ENCODE data around the gene NGEF.

DNA sequence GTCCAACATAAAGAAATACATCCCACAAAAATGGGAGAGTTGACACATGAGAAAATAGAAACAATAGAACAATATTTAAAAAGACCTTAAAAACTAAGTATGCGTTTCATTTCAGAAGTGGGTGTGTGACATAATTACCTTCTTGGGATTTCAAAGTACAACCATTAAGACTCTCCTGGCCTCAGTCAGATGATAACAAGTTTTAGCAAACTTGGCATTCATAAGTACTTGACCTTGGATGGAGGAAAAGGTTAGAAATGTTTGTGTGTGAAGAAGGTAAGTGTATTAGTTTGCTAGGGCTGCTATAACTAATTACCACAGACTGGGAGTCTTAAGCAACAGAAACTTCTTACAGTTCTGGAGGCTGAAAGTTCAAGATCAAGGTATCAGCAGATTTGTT lies 4.9 kb upstream of the NGEF start:
- TF ChIP-seq CTCF (IDR thresholded peaks at IDR 0.05 in 2 of 3, conservative IDR thresholded peaks at IDR 0.05 in 1 of 3; ENCODE audit: control insufficient read depth in 2 of 3, extremely low read depth in 1 of 3, insufficient read depth in 1 of 3, low read depth in 3 of 3, low read length in 3 of 3) = no peak
- no peak for TF ChIP-seq SRF (IDR thresholded peaks at IDR 0.05; ENCODE audit: low read depth in 2 of 2, low read length in 2 of 2)
- TF ChIP-seq BHLHE40 (IDR thresholded peaks at IDR 0.05; ENCODE audit: borderline replicate concordance in 1 of 2, low read depth in 2 of 2, low read length in 1 of 2) = no peak
- TF ChIP-seq, protein P1, sequence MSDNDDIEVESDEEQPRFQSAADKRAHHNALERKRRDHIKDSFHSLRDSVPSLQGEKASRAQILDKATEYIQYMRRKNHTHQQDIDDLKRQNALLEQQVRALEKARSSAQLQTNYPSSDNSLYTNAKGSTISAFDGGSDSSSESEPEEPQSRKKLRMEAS (IDR thresholded peaks at IDR 0.05; ENCODE audit: low read depth, low read length) = no peak
- no peak for TF ChIP-seq POLR2A (IDR thresholded peaks at IDR 0.05; ENCODE audit: low read depth, low read length)
- no peak for TF ChIP-seq RCOR1 (conservative IDR thresholded peaks at IDR 0.05; ENCODE audit: low read depth, low read length)
